Stimulated activated CD4-positive, alpha-beta T cell treated with anti-CD3 and anti-CD28 coated beads, Interleukin-1b, Interleukin-23, amount 100 ng/mL, for 48 hours (primary cell): ENCODE data around the gene ACOXL.
A peak's percentile ranks its signal among the peaks of the same experiment; 100 is the strongest.
"Not testable (repeated sequence)": the region's sequence is repeated elsewhere in the genome, so short reads cannot be mapped to it uniquely, and the experiment has no call there.

Source experiments
- DNase-seq: peaks from one replicate; pipeline ENCODE4 v3.0.0-alpha.2; 2020

The ACOXL gene

DNA sequence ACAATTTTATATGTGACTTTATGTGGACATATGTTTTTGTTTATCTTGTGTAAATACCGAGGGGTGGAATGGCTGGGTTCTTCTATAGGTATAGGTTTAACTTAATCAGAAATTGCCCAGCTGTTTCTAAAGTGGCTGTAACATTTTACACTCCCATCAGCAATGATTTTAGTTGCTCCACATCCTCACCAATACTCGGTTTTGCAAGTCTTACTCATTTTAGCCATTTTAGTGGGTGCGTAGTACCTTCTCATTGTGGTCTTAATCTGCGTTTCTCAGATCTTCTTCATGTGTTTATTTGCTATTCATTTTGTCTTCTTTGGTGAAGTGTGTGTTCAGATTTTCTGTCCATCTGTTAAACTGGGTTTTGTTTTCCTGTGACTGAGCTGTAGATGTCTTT lies 292.9 kb downstream of the ACOXL start:
- no peak for DNase-seq

GRCh38 chr2:111028720-111029119 lies 296.3 kb downstream of the ACOXL start:
- DNase-seq, result no peak

DNA sequence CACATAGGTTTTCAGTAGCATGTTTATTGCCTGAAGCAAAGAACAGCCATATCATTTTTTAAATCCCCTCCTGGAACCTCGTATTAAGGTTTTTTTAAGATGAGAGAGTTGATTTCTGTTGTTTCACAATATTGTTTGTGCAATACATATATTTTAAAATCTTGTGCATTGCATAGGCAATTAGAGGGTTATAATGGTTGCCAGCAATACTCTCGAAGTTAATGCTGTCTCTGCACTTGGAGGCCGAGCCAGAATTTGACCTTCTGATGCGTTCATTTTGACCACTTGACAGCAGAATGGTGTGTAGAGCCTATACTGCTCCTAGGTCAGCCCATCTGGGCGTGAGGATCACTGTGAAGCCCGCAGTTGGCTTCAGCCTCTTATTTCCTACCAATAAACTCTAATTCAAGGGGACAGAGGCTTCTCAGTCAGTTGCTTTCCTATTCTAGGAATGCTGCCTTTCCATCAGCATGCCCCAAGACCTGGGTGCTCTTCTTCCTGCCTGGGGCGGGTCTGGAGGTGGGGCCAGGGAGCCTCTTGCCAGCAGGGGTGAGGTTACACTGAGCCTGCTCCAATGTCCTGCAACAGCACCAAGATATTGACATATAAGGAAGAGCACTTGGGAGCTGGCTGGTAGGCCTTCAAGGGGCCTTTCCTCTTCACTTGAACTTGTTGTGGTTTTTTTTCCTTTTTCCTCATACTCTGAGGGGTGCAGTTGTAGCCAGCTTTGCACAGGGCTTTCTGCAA lies 297.0 kb downstream of the ACOXL start:
- DNase-seq, result no peak

- DNase-seq, result no peak
Measured at GRCh38 chr2:111030260-111030891, 298.0 kb downstream of the ACOXL start.

DNA sequence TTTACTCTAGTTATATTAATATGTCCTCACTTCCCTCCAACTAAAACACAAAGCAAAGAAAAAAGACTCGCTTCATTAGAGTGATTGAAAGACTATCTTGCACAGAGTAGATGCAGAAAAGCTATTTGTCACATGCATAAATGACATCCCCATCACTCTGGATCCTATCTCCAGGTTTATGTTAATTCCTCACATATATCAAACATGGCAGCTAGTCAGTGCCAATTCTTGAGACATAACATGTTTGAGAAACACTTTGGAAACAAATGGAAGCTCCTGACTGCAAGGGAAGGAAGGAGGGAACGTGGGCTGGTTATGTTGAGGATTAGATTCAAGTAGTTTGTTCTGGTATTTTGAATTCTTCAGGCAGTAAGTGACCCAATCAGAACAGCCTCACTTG lies 298.6 kb downstream of the ACOXL start:
- no peak for DNase-seq

- no peak for DNase-seq
Measured at GRCh38 chr2:111031546-111032478, 299.4 kb downstream of the ACOXL start.

- DNase-seq, result no peak
Measured at GRCh38 chr2:111032721-111033429, 300.5 kb downstream of the ACOXL start.

GRCh38 chr2:111034146-111034545 lies 301.8 kb downstream of the ACOXL start:
- DNase-seq, result no peak

- no peak for DNase-seq
Measured at GRCh38 chr2:111034606-111035005, 302.2 kb downstream of the ACOXL start.

DNA sequence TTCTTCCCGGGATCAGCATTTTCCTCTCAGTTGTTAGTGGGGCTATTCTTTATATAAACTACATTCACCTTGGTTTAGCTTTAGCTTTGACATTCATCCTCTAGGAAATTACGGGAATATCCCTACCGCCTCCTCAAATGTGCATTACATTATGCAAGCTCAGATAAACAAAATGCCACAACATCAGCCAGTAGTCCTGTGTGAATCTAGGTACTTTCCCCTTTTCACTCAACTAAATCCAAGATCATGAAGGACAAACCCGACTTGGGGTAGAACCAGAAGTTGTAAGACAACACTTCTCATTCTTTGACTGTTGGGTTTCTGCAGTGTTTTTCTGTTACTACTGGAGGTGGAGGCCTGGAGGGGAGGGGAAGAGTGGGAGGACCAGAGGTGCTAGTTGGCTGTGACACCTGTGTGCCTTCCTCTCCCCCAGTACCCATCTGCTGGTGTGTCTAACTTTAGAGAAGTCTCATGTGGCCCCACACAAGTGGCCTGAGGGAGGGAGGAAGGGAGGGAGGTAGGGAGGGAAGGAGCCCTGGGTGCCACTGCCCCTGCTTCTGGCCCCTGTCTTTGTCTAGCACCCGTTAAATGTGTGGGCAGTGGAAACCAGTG lies 303.6 kb downstream of the ACOXL start:
- DNase-seq, result no peak

DNA sequence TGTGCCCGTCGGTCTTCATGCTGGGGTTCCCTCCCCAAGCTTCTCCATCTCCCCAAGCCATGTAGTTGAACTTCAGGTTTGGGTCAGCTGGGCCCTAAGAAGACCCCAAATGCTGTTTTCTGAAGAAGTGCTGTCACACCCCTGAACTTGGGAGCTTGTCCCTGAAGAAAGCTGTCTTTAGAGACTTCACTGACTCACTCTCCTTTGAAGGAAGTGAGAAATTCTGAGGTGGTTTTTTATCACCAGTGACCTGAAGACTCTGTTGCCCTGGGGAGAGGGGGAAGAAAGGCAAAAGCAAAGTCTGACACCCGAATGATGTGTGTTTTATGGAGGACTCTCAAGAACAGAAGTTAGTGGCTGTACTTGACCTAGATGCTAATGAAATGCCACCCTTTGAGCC lies 304.8 kb downstream of the ACOXL start:
- DNase-seq, result no peak

DNA sequence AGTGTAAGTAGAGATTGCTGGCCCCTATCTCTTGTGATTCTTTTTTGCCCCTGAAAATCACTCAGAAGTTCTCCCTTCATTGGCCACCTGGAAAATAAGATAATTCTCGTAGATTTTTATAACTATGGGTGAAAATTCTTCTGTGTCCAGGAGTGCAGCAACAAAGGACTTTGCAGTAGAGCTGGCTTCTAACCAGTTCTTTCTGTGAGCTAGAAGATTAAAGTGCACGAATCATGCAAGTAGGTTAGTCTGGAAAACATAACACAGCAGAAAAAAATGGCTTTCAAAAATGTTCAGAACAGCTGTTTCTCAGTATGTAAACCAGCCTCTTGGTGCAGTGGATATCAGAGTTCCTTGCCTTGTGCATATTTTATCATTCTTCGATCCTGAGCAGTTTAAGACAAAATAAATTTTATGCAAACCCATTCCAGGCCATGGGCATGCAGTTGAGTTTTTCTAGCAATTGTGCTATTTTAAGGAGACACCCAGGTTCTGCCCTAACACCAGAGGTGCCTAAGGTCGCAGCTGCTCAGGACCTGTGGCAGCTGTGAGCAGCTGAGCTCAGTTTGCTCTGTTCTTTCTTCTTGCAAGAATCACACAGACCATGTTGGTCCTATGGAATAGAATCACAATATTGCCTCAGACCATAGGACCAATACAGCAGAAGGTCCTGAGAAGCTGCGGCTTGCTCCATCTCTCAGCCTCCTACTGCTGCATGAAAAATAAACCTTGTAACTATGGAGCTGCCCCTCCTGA lies 307.4 kb downstream of the ACOXL start:
- no peak for DNase-seq

DNA sequence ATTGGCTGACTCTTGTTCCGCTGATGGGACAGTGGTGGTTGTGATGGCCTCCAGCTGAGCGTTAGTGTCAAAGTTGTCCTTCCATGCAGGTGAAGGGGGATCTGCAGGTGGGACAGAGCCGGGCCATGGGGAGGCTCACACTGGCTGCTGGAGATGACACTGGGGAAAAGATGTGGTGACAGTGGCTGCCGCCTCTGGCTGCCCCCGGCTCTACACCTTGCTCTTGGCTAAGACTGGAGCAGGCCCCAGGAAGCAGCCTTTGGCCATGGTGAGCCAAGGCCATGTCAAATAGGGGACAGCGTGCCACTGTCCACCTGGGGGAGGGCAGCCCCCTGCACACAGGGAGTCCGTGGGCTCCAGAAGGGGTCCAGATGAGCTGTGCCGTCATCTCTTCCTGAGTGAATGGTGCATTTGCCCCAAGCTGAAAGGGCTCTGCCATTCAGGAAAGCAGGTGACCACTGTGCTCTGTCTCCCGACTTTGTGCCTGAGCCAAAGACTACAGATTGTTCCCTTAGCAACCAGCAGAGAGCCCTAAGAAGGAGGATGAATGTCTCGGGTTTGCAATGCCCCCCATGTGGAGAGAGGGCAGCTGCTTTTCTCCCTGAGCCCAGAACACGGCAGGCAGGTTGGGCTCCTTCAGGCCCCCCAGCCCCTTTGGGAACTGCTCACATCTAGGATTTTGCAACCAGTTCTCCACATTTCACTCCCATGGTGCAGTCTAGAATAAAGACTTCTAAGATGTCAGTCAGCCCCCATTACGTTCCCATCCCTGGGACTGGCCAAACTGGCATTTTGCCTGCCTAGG lies 309.2 kb downstream of the ACOXL start:
- DNase-seq, result no peak

- no peak for DNase-seq
Measured at GRCh38 chr2:111042261-111042660, 309.9 kb downstream of the ACOXL start.

DNA sequence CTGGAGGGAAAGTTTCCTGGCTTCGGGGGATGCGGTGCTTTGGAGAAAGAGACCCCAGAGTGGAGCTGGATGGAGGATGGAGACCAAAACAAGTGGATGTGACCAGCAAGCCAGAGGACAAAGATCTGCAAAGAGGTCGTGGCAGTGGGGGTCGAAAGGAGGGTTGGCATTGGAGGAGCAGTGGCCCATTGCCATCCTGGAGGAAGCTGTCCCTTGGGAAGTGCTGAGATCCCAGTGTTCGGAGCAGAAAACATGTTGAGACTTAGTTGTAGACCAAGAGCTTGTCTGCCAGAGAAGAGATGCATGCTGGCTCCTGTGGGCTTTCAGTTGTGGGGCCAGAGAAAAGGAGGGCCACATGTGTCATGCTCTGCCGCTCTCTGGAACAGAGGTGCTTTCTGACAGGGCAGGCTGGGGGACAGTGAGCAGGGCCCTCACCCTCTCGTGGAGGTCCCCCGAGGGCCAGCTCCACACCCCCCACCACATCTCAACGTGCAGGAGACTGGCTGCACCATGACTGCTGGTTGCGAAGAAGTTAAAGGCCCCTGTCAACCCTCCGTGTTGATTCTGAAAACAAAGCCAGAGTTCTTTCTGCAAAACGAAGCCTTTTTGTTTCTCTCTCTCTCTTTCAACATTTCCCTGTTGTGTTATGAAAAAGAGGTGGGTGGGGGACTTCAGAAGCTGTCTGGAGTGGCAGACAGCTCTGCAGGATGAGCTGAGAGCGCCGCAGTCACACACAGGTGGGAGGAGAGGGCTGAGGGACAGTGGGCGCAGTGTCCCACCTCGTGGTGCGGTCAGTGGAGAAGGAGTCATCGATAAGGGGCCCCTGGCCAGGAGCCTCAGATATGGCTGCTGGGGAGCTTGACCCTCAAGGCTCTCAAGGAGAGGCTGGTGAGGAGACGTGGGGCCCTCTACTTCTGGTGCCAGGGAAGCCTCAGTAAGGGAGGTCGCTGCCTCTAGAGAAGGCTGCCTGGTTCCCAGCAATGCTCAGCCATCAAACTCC lies 310.7 kb downstream of the ACOXL start:
- DNase-seq, result peak; percentile 19

- no peak for DNase-seq
Measured at GRCh38 chr2:111044066-111044465, 311.7 kb downstream of the ACOXL start.

- not testable (repeated sequence) for DNase-seq
Measured at GRCh38 chr2:111045236-111045635, 312.9 kb downstream of the ACOXL start.

GRCh38 chr2:111045771-111046444 lies 313.5 kb downstream of the ACOXL start:
- no peak for DNase-seq

GRCh38 chr2:111046670-111047069 lies 314.3 kb downstream of the ACOXL start:
- DNase-seq, result no peak
